A549 (cell line): Measurements from ENCODE around the gene CTCF. TPM values are rescaled to one million over a fixed set of nuclear protein-coding genes. Genes with fewer than 3 reads are reported as not detected.

Source experiments
- ATAC-seq, 2 experiments: fragments of 200-7000 bp in 1 of 2; fragments of >200 bp in 1 of 2; cut with Nextera tagmentation in 1 of 2; cut with Tn5 transposase in 1 of 2; 3 replicates each; pipeline versions ENCODE4 v1.8.0 to v1.9.1; 2018 to 2020; ENCODE audit warnings: mild to moderate bottlenecking in 1 of 2, moderate library complexity in 1 of 2
- CTCF ChIA-PET: fragments of 300-600 bp; sonication (Branson Sonifier 250); formaldehyde crosslinking; extraction: SDS; loops from one replicate; lab custom pipeline; 2021; ENCODE audit warnings: antibody characterized with exemption, inconsistent platforms; lab: Yijun Ruan, JAX
- POLR2A ChIA-PET: fragments of 350-600 bp; formaldehyde crosslinking; extraction: SDS; loops from one replicate; lab custom pipeline; 2021; ENCODE audit warnings: antibody characterized with exemption, inconsistent platforms; lab: Yijun Ruan, JAX
- DNase-seq, 2 experiments: peaks; one replicate each; pipeline versions ENCODE4 v3.0.0 to v3.0.0-alpha.2; 2011 to 2016; ENCODE audit warnings: low read depth in 1 of 2, low spot score in 1 of 2
- FAIRE-seq: peaks from 2 replicates; lab custom pipeline; 2011; peaks lifted over from hg19 to GRCh38; lab: Jason Lieb, UNC
- H3K27ac ChIP-seq, 2 experiments: fragments of >200 bp; sonication (Bioruptor Twin); formaldehyde crosslinking; 3 replicates each; pipeline ENCODE4 v1.5.1; 2016 to 2017
- H3K4me1 ChIP-seq: fragments of >200 bp; sonication (Bioruptor Twin); formaldehyde crosslinking; 3 replicates; pipeline ENCODE4 v1.6.1; 2016
- H3K4me2 ChIP-seq: fragments of >200 bp; sonication (Bioruptor Twin); formaldehyde crosslinking; 3 replicates; pipeline ENCODE4 v1.6.1; 2016
- H3K4me3 ChIP-seq: fragments of >200 bp; sonication (Bioruptor Twin); formaldehyde crosslinking; 3 replicates; pipeline ENCODE4 v1.5.1; 2016
- H3K9me3 ChIP-seq: fragments of >200 bp; sonication (Bioruptor Twin); formaldehyde crosslinking; 3 replicates; pipeline ENCODE4 v1.6.1; 2016
- CBX8 ChIP-seq: fragments of 200-600 bp; sonication (generic); IDR thresholded peaks from 2 replicates; pipeline ENCODE4 v1.6.1; 2016
- CEBPB ChIP-seq, 2 experiments: fragments of >200 bp in 1 of 2; sonication (Bioruptor Twin) in 1 of 2; formaldehyde crosslinking in 1 of 2; IDR thresholded peaks; 2 replicates each; pipeline ENCODE4 v1.6.1; 2012 to 2016
- CHD2 ChIP-seq: fragments of 150-350 bp; IDR thresholded peaks from 2 replicates; pipeline ENCODE4 v1.6.1; 2014; ENCODE audit warnings: low read length; ENCODE audit not compliant: partially characterized antibody
- ESRRA ChIP-seq: fragments of 150-350 bp; IDR thresholded peaks from 2 replicates; pipeline ENCODE4 v1.6.1; 2014; ENCODE audit warnings: mild to moderate bottlenecking, low read length, borderline replicate concordance
- FOSB ChIP-seq: fragments of 250-450 bp; sonication (Bioruptor Pico); IDR thresholded peaks from 2 replicates; pipeline ENCODE4 v1.5.0; 2020; ENCODE audit warnings: mild to moderate bottlenecking, moderate library complexity
- FOXS1 ChIP-seq: fragments of 250-450 bp; sonication (Bioruptor Pico); IDR thresholded peaks from 2 replicates; pipeline ENCODE4 v1.5.0; 2020; ENCODE audit warnings: mild to moderate bottlenecking, moderate library complexity
- HDAC2 ChIP-seq: fragments of 200-600 bp; sonication (generic); IDR thresholded peaks from 2 replicates; pipeline ENCODE4 v1.6.1; 2016
- HOXB5 ChIP-seq: fragments of 250-450 bp; sonication (Bioruptor Pico); IDR thresholded peaks from 2 replicates; pipeline ENCODE4 v1.5.0; 2020; ENCODE audit warnings: mild to moderate bottlenecking, moderate library complexity
- JUN ChIP-seq, 2 experiments: fragments of >200 bp; sonication (Bioruptor Twin); formaldehyde crosslinking; IDR thresholded peaks; 2 replicates in 1 of 2; 3 replicates in 1 of 2; pipeline ENCODE4 v1.6.1; 2016 to 2017
- KDM5A ChIP-seq: fragments of 200-600 bp; sonication (generic); IDR thresholded peaks from 2 replicates; pipeline ENCODE4 v1.6.1; 2016; ENCODE audit warnings: antibody characterized with exemption, mild to moderate bottlenecking
- MAZ ChIP-seq: fragments of 150-350 bp; IDR thresholded peaks from 2 replicates; pipeline ENCODE4 v1.6.1; 2014; ENCODE audit warnings: antibody characterized with exemption, low read depth, low read length, borderline replicate concordance
- MYC ChIP-seq: IDR thresholded peaks from 2 replicates; pipeline ENCODE4 v1.6.1; 2012; ENCODE audit warnings: mild to moderate bottlenecking, inconsistent platforms, low read length, improper control_type of control experiment, borderline replicate concordance
- PHF8 ChIP-seq: fragments of 200-600 bp; sonication (generic); IDR thresholded peaks from 2 replicates; pipeline ENCODE4 v1.6.1; 2016; ENCODE audit warnings: low read depth, mild to moderate bottlenecking, antibody characterized with exemption, moderate library complexity, borderline replicate concordance
- POLR2A ChIP-seq: IDR thresholded peaks from 2 replicates; pipeline ENCODE4 v1.6.1; 2012; ENCODE audit warnings: mild to moderate bottlenecking, low read length
- RFX5 ChIP-seq: fragments of 450-650 bp; IDR thresholded peaks from 2 replicates; pipeline ENCODE4 v1.7.1; 2014; ENCODE audit warnings: antibody characterized with exemption, mild to moderate bottlenecking, moderate library complexity
- TFCP2L1 ChIP-seq: fragments of 250-450 bp; sonication (Bioruptor Pico); IDR thresholded peaks from 2 replicates; pipeline ENCODE4 v1.5.0; 2021; ENCODE audit warnings: mild to moderate bottlenecking
- TP53 ChIP-seq: fragments of 250-450 bp; sonication (Bioruptor Pico); IDR thresholded peaks from 2 replicates; pipeline ENCODE4 v1.5.0; 2021; ENCODE audit warnings: mild to moderate bottlenecking, moderate library complexity
- ZC3H11A ChIP-seq: fragments of 450-650 bp; IDR thresholded peaks from 2 replicates; pipeline ENCODE4 v1.6.1; 2014; ENCODE audit warnings: antibody characterized with exemption, mild to moderate bottlenecking
- ZFP36 ChIP-seq: fragments of 450-650 bp; IDR thresholded peaks from 2 replicates; pipeline ENCODE4 v1.6.1; 2014; ENCODE audit warnings: borderline replicate concordance; ENCODE audit not compliant: partially characterized antibody
- ZNF302 ChIP-seq: fragments of 250-450 bp; sonication (Bioruptor Pico); IDR thresholded peaks from 2 replicates; pipeline ENCODE4 v1.9.0; 2021; ENCODE audit warnings: inconsistent platforms, mild to moderate bottlenecking, moderate library complexity
- WGBS: methylation state at CpG from one replicate; pipeline ENCODE4 v1.1.6; 2017; ENCODE audit errors: missing lambda C conversion rate; 5-methylcytosine and 5-hydroxymethylcytosine counted together
- polyA plus RNA-seq, 4 experiments: library from polyadenylated mRNA; depleted of rRNA in 3 of 4; stranded (reverse); fragments of >200 nt; fragmentation: RNase III in 1 of 4; extraction: RNeasy Plus Mini Kit Qiagen cat#74134 plus additional on column Dnase treatment in 1 of 4; gene quantifications; 2 replicates in 3 of 4; 3 replicates in 1 of 4; pipeline ENCODE4 v1.2.3, GENCODE V29; 2011 to 2017
- TF ChIP-seq, protein P1 (sequence below): fragments of >200 bp; sonication (Bioruptor Twin); formaldehyde crosslinking; IDR thresholded peaks from 2 replicates; pipeline ENCODE4 v1.6.1; 2016
- TF ChIP-seq, protein P2 (sequence below): fragments of 250-450 bp; sonication (Bioruptor Pico); IDR thresholded peaks from 2 replicates; pipeline ENCODE4 v1.5.0; 2020; ENCODE audit warnings: low read depth, mild to moderate bottlenecking, moderate library complexity
- TF ChIP-seq, protein P3 (sequence below): fragments of 200-600 bp; sonication (generic); IDR thresholded peaks from 2 replicates; pipeline ENCODE4 v1.6.1; 2016; ENCODE audit warnings: antibody characterized with exemption, mild to moderate bottlenecking, moderate library complexity
- TF ChIP-seq, protein P4 (sequence below): IDR thresholded peaks from 2 replicates; pipeline ENCODE4 v1.6.1; 2012
- TF ChIP-seq, protein P5 (sequence below): fragments of 250-450 bp; sonication (Bioruptor Pico); IDR thresholded peaks from 2 replicates; pipeline ENCODE4 v1.5.0; 2021; ENCODE audit warnings: mild to moderate bottlenecking, moderate library complexity, borderline replicate concordance

The CTCF gene
- polyA plus RNA-seq, 2 of the 4 experiments (the other 2 are of a cell fraction) = 42.5 to 58.4 TPM

DNA sequence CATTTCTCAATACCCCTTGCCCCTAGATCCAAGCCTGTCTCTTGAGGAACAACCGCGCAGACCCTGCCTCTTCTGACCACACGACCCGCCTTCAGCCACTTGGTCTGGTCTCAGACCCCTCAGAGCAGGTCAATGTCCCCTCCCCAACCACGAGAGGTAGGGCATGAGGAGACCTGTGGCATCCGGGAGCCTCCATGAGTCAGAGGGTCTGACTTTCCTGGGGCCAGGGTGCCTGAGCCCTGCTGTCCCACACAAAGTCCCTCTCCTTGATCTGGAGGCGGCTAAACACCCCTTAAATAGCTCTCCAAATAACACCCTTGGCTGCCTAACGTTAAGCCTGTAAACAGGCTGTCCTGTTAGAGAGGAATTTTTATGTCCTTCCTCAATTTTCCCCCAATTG lies 87.7 kb downstream of the CTCF start:
- FAIRE-seq (no peak), ATAC-seq (no peak), DNase-seq (no peak)
- Histone ChIP-seq H3K9me3 (no peaks in the 10 kb centered on the region), H3K4me2 (no peak overlapping the region), H3K27ac (no peak overlapping the region), H3K4me1 (peaks cover 11% of the 10 kb centered on the region; the same call in 2 of the 3 replicates), H3K4me3 (no peak overlapping the region)
- WGBS = 57% methylated on average over 8 of the region's 8 CpGs
- ChIA-PET POLR2A (no interaction called here), CTCF (interaction anchor here (1.2 to 17.9 kb wide), 5 partner anchors 79 to 127 kb away, joined by 3 to 205 read pairs (median 9); partner anchors contain the start of gene CTCF)
- TF ChIP-seq RFX5 (no peak), FOSB (CRISPR knock-in tag) (no peak), TP53 (CRISPR knock-in tag) (no peak), ZFP36 (no peak), TFCP2L1 (CRISPR knock-in tag) (no peak), JUN (IDR thresholded peaks at IDR 0.05) (no peak), PHF8 (no peak), CBX8 (no peak), ZNF302 (CRISPR knock-in tag) (no peak)
- TF ChIP-seq, protein P1, sequence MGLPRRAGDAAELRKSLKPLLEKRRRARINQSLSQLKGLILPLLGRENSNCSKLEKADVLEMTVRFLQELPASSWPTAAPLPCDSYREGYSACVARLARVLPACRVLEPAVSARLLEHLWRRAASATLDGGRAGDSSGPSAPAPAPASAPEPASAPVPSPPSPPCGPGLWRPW = no peak
- TF ChIP-seq, protein P2, sequence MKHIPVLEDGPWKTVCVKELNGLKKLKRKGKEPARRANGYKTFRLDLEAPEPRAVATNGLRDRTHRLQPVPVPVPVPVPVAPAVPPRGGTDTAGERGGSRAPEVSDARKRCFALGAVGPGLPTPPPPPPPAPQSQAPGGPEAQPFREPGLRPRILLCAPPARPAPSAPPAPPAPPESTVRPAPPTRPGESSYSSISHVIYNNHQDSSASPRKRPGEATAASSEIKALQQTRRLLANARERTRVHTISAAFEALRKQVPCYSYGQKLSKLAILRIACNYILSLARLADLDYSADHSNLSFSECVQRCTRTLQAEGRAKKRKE (CRISPR knock-in tag) = no peak
- TF ChIP-seq, protein P3, sequence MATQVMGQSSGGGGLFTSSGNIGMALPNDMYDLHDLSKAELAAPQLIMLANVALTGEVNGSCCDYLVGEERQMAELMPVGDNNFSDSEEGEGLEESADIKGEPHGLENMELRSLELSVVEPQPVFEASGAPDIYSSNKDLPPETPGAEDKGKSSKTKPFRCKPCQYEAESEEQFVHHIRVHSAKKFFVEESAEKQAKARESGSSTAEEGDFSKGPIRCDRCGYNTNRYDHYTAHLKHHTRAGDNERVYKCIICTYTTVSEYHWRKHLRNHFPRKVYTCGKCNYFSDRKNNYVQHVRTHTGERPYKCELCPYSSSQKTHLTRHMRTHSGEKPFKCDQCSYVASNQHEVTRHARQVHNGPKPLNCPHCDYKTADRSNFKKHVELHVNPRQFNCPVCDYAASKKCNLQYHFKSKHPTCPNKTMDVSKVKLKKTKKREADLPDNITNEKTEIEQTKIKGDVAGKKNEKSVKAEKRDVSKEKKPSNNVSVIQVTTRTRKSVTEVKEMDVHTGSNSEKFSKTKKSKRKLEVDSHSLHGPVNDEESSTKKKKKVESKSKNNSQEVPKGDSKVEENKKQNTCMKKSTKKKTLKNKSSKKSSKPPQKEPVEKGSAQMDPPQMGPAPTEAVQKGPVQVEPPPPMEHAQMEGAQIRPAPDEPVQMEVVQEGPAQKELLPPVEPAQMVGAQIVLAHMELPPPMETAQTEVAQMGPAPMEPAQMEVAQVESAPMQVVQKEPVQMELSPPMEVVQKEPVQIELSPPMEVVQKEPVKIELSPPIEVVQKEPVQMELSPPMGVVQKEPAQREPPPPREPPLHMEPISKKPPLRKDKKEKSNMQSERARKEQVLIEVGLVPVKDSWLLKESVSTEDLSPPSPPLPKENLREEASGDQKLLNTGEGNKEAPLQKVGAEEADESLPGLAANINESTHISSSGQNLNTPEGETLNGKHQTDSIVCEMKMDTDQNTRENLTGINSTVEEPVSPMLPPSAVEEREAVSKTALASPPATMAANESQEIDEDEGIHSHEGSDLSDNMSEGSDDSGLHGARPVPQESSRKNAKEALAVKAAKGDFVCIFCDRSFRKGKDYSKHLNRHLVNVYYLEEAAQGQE = no peak

DNA sequence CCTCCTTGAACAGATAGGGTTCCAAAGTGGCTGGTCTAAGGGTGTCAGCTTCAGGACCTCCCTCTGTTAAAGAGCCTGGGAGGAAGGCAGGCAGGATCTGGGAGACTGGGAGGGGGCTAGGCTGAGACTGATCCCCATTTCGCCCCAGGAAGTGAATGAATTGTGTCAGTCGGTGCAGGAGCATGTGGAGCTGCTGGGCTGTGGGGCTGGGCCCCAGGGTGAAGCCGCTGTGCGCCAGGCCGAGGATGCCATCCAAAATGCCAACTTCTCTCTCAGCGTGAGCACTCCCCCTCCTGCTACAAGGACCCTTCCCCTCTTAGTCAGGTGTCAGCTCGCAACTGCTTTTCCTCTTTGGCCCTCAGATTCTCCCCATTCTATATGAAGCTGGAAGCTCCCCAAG lies 88.7 kb downstream of the CTCF start:
- TF ChIP-seq, protein P4, sequence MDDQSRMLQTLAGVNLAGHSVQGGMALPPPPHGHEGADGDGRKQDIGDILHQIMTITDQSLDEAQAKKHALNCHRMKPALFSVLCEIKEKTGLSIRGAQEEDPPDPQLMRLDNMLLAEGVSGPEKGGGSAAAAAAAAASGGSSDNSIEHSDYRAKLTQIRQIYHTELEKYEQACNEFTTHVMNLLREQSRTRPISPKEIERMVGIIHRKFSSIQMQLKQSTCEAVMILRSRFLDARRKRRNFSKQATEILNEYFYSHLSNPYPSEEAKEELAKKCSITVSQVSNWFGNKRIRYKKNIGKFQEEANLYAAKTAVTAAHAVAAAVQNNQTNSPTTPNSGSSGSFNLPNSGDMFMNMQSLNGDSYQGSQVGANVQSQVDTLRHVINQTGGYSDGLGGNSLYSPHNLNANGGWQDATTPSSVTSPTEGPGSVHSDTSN = no peak
- TF ChIP-seq ZNF302 (CRISPR knock-in tag) = no peak
- no peak for TF ChIP-seq CEBPB (IDR thresholded peaks at IDR 0.05)
- TF ChIP-seq KDM5A = no peak
- TF ChIP-seq ZC3H11A = no peak

DNA sequence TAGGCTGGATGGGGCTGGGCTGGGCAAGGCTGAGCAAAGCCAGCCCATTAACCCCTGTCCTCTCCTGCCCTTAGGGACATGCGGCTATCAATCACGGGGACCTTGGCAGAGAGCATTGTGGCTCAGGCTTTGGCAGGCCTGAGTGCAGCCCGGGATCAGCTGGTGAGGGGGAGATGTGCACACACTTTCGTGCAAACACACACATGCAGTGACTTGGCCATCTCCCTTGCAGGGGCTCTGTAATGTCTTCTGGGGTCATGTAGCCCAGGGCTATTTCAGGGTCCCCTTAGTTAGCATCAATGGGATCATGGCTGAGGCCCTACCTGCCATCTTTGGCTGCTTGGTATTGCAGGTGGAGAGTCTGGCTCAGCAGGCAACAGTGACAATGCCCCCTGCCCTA lies 89.5 kb downstream of the CTCF start:
- H3K4me3 ChIP-seq = no peak overlapping the region
- 78% methylated on average over 4 of the region's 4 CpGs for WGBS
- ChIA-PET CTCF (interaction anchor here (0.8 to 17.9 kb wide), 11 partner anchors 7 to 162 kb away, joined by 3 to 205 read pairs (median 5); partner anchors contain the start of genes ACD, CARMIL2 and CTCF), POLR2A (no interaction called here)
- TF ChIP-seq FOXS1 (CRISPR knock-in tag) (no peak), ESRRA (no peak), HOXB5 (CRISPR knock-in tag) (no peak), CEBPB (IDR thresholded peaks at IDR 0.05) (no peak), MAZ (no peak), CHD2 (no peak), ZFP36 (no peak), MYC (no peak), HDAC2 (no peak), FOSB (CRISPR knock-in tag) (no peak), ZC3H11A (no peak), CBX8 (no peak), POLR2A (no peak)
- TF ChIP-seq, protein P5, sequence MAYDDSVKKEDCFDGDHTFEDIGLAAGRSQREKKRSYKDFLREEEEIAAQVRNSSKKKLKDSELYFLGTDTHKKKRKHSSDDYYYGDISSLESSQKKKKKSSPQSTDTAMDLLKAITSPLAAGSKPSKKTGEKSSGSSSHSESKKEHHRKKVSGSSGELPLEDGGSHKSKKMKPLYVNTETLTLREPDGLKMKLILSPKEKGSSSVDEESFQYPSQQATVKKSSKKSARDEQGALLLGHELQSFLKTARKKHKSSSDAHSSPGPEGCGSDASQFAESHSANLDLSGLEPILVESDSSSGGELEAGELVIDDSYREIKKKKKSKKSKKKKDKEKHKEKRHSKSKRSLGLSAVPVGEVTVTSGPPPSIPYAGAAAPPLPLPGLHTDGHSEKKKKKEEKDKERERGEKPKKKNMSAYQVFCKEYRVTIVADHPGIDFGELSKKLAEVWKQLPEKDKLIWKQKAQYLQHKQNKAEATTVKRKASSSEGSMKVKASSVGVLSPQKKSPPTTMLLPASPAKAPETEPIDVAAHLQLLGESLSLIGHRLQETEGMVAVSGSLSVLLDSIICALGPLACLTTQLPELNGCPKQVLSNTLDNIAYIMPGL (CRISPR knock-in tag) = no peak
- H3K27ac ChIP-seq = no peak overlapping the region
- peaks cover 9% of the 10 kb centered on the region; the same call in 2 of the 3 replicates for H3K4me1 ChIP-seq
- no peak overlapping the region for H3K4me2 ChIP-seq
- DNase-seq (no peak), ATAC-seq (no peak), FAIRE-seq (no peak)
- no peaks in the 10 kb centered on the region for H3K9me3 ChIP-seq

More for the DNA sequence above, 88.7 kb downstream of the CTCF start:
- DNase-seq = no peak
- 74% methylated on average over 7 of the region's 7 CpGs for WGBS
- Histone ChIP-seq H3K27ac (no peak overlapping the region), H3K4me1 (peaks cover 9% of the 10 kb centered on the region; the same call in 2 of the 3 replicates), H3K9me3 (no peaks in the 10 kb centered on the region), H3K4me2 (no peak overlapping the region), H3K4me3 (no peak overlapping the region)
- no peak for ATAC-seq
- POLR2A ChIA-PET = no interaction called here
- CTCF ChIA-PET = interaction anchor here (0.8 to 17.9 kb wide), 11 partner anchors 9 to 161 kb away, joined by 3 to 205 read pairs (median 5); partner anchors contain the start of genes ACD and CTCF
- FAIRE-seq = no peak
